ENCODE results near the gene TOX3. TPM values are rescaled to one million over a fixed set of nuclear protein-coding genes. Genes with fewer than 3 reads are reported as not detected.
A peak's percentile ranks its signal among the peaks of the same experiment; 100 is the strongest.

TOX3 gene
- total and polyA plus RNA-seq, 2 of the 13 experiments (the other 11 are each of a cell fraction or from before 2014, with no cell fraction given), result 14.5 to 98.6 TPM

DNA sequence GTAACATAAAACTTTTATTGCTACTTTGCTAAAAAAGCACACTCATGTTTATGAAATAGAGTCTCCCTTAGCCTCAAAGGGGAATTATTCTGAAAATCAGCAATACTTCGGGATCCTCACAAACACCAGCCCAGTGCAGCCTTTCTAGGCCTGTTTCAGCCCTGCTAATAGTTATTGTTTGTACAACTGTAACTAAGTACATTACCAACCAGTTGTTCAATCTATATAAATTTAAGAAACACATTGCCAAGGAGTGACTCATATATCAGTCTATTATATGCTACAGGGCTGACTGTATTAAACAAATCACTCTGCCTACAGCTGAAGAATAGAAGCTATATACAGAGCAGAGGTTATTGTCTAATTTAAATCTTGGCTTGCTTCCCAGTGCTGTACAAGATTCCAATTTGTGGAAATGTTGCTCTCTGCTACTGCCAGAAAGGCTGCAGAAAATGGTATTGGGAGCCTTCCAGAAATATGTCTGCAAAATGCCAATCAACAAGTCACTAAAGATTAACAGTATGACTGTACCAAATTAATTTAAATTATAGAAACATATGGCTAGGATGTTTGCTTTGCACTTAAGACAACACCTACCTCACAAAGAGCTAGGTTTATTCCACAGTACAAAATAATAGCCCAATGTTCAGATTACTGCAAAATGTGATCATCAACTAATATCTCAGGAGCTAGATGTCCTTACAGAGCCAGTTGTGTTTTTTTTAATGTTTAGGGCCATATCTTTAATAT, 49.7 kb downstream of the TOX3 start:
- in situ Hi-C loops (cut with HindIII; ENCODE audit: extremely low pct_ligation_motif_present, low pct_unique_long_range_greater_than_20kb) (no loop called here), intact Hi-C loops (cut with micrococcal nuclease; ENCODE audit: unreplicated experiment) (loop anchor here (2.0 kb wide), 3 partner anchors 16 to 116 kb away; no protein-coding TSS in a partner anchor)
- H3K79me2 ChIP-seq (ENCODE audit: insufficient read depth, low read length), result peaks cover 85% of the 10 kb centered on the region
- ATAC-seq (peak; percentile 67), DNase-seq (ENCODE audit: low spot score) (peak; percentile 71), FAIRE-seq (no peak)
- H3K36me3 ChIP-seq (replicated peaks in 1 of 2; ENCODE audit: control insufficient read depth in 1 of 2, insufficient read depth in 2 of 2, low read length in 2 of 2), result no peaks in the 10 kb centered on the region; a peak in 2 of 5 replicates
- POLR2A ChIA-PET, result interaction anchor here (0.8 to 3.1 kb wide), 16 partner anchors 9 to 115 kb away, joined by 3 to 32 read pairs (median 4); partner anchors contain the start of gene TOX3
- CTCF ChIA-PET (ENCODE audit: low intra/inter-chr PET ratio, low total read pairs), result no interaction called here
- peaks cover 98% of the 10 kb centered on the region for H3K4me1 ChIP-seq (ENCODE audit: insufficient read depth, low read length)
- peak overlapping the region; percentile 68 for H3K4me2 ChIP-seq (ENCODE audit: low read depth, low read length)
- 11% methylated on average over 1 of the region's 1 CpG for WGBS (ENCODE audit: low lambda C conversion rate)
- H4K20me1 ChIP-seq (ENCODE audit: insufficient read depth, low read length), result no peaks in the 10 kb centered on the region
- no peaks in the 10 kb centered on the region for H3K9me3 ChIP-seq (ENCODE audit: low read length)
- BruUV-seq (replicated peaks), result TSS peak; percentile 77
- H3K27me3 ChIP-seq (ENCODE audit: control insufficient read depth in 1 of 2, insufficient read depth in 2 of 2, low read length in 2 of 2), result no peaks in the 10 kb centered on the region
- H3K27ac ChIP-seq (ENCODE audit: extremely low read length, insufficient read depth, low read length), result peak overlapping the region; percentile 94
- no peak overlapping the region for H2AFZ ChIP-seq (ENCODE audit: low read length)
- H3K4me3 ChIP-seq (replicated peaks in 1 of 3; ENCODE audit: insufficient read depth in 1 of 3, low read depth in 2 of 3, low read length in 3 of 3), result peak overlapping the region in 2 of 3 experiments; percentile 43 to 47; a peak in 4 of 6 replicates
- H3K9ac ChIP-seq (ENCODE audit: insufficient read depth, low read depth, low read length), result peak overlapping the region; percentile 68
- no peak for TF ChIP-seq ZNF224 (CRISPR knock-in tag; IDR thresholded peaks at IDR 0.05)
- TF ChIP-seq ZNF432 (CRISPR knock-in tag; IDR thresholded peaks at IDR 0.05; ENCODE audit: borderline replicate concordance), result no peak
- TF ChIP-seq ZNF296 (CRISPR knock-in tag; conservative IDR thresholded peaks at IDR 0.05), result no peak
- TF ChIP-seq ZNF775 (CRISPR knock-in tag; IDR thresholded peaks at IDR 0.05; ENCODE audit: borderline replicate concordance), result no peak
- TF ChIP-seq HNF4A (CRISPR knock-in tag; IDR thresholded peaks at IDR 0.05), result peak; percentile 4; the same call in 1 of the 2 replicates
- peak; percentile 65 for TF ChIP-seq GATAD2A (CRISPR knock-in tag; IDR thresholded peaks at IDR 0.05)
- peak; percentile 71; the same call in 1 of the 2 replicates for TF ChIP-seq MIXL1 (CRISPR knock-in tag; IDR thresholded peaks at IDR 0.05)
- no peak for TF ChIP-seq AGO1 (IDR thresholded peaks at IDR 0.05; ENCODE audit: low read depth, low read length, poor library complexity, severe bottlenecking)
- TF ChIP-seq PBX3 (CRISPR knock-in tag; IDR thresholded peaks at IDR 0.05; ENCODE audit: borderline replicate concordance), result no peak
- peak; percentile 9; the same call in 1 of the 2 replicates for TF ChIP-seq SOX5 (CRISPR knock-in tag; IDR thresholded peaks at IDR 0.05; ENCODE audit: borderline replicate concordance)
- TF ChIP-seq HDAC2 (CRISPR knock-in tag; IDR thresholded peaks at IDR 0.05), result 0 out of 2 replicates have a peak, but pooled peaks have one; percentile 31
- peak; percentile 77 for TF ChIP-seq ARID3A (IDR thresholded peaks at IDR 0.05; ENCODE audit: low read depth, low read length)
- peak in 1 of 2 experiments; percentile 55; a peak in 2 of 4 replicates for TF ChIP-seq EP300 (IDR thresholded peaks at IDR 0.05; ENCODE audit: low read depth in 2 of 2, low read length in 2 of 2)
- TF ChIP-seq EP300 (CRISPR knock-in tag; IDR thresholded peaks at IDR 0.05; ENCODE audit: borderline replicate concordance), result no peak
- TF ChIP-seq KLF11 (CRISPR knock-in tag; IDR thresholded peaks at IDR 0.05), result no peak
- no peak for TF ChIP-seq ZSCAN12 (CRISPR knock-in tag; IDR thresholded peaks at IDR 0.05)
- TF ChIP-seq, protein P1, sequence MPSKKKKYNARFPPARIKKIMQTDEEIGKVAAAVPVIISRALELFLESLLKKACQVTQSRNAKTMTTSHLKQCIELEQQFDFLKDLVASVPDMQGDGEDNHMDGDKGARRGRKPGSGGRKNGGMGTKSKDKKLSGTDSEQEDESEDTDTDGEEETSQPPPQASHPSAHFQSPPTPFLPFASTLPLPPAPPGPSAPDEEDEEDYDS (CRISPR knock-in tag; IDR thresholded peaks at IDR 0.05), result no peak
- no peak for TF ChIP-seq E2F5 (CRISPR knock-in tag; conservative IDR thresholded peaks at IDR 0.05)
- no peak for TF ChIP-seq ZNF772 (CRISPR knock-in tag; IDR thresholded peaks at IDR 0.05)
- no peak for TF ChIP-seq ZSCAN25 (CRISPR knock-in tag; IDR thresholded peaks at IDR 0.05)
- TF ChIP-seq FOXC1 (CRISPR knock-in tag; IDR thresholded peaks at IDR 0.05; ENCODE audit: borderline replicate concordance), result no peak
- no peak for TF ChIP-seq ZBTB8A (CRISPR knock-in tag; IDR thresholded peaks at IDR 0.05; ENCODE audit: borderline replicate concordance, low read depth)
